ENCODE results near the gene STARD5. TPM values are rescaled to one million over a fixed set of nuclear protein-coding genes. Genes with fewer than 3 reads are reported as not detected.

STARD5 gene
- total and polyA plus RNA-seq, 2 of the 8 experiments (the other 6 are each of a cell fraction or from before 2014, with no cell fraction given), result 5.5 to 10.4 TPM

GRCh38 chr15:81312790-81313543 lies 11.0 kb downstream of the STARD5 start (continued):
- TF ChIP-seq SAP30 (IDR thresholded peaks at IDR 0.05; ENCODE audit: insufficient read depth, insufficient replicate concordance, low read length), result no peak
- no peak for TF ChIP-seq ZNF274 (IDR thresholded peaks at IDR 0.05; ENCODE audit: borderline replicate concordance, extremely low read depth, low read length)
- no peak for TF ChIP-seq HDAC6 (IDR thresholded peaks at IDR 0.05; ENCODE audit: low read depth, low read length)
- TF ChIP-seq EGR1 (IDR thresholded peaks at IDR 0.05; ENCODE audit: borderline replicate concordance, low read depth, low read length), result no peak
- TF ChIP-seq BRCA1 (IDR thresholded peaks at IDR 0.05; ENCODE audit: low read depth, low read length), result no peak
- TF ChIP-seq CTBP2 (IDR thresholded peaks at IDR 0.05; ENCODE audit: borderline replicate concordance, insufficient read depth, insufficient read length, low read length), result no peak

Data from H1 (cell line).